ENCODE results near the gene MILR1. TPM values are rescaled to one million over a fixed set of nuclear protein-coding genes. Genes with fewer than 3 reads are reported as not detected.
"Not testable (repeated sequence)": the region's sequence is repeated elsewhere in the genome, so short reads cannot be mapped to it uniquely, and the experiment has no call there.

Gene MILR1
- total RNA-seq, 1 experiment from 2014 or later = not detected

DNA sequence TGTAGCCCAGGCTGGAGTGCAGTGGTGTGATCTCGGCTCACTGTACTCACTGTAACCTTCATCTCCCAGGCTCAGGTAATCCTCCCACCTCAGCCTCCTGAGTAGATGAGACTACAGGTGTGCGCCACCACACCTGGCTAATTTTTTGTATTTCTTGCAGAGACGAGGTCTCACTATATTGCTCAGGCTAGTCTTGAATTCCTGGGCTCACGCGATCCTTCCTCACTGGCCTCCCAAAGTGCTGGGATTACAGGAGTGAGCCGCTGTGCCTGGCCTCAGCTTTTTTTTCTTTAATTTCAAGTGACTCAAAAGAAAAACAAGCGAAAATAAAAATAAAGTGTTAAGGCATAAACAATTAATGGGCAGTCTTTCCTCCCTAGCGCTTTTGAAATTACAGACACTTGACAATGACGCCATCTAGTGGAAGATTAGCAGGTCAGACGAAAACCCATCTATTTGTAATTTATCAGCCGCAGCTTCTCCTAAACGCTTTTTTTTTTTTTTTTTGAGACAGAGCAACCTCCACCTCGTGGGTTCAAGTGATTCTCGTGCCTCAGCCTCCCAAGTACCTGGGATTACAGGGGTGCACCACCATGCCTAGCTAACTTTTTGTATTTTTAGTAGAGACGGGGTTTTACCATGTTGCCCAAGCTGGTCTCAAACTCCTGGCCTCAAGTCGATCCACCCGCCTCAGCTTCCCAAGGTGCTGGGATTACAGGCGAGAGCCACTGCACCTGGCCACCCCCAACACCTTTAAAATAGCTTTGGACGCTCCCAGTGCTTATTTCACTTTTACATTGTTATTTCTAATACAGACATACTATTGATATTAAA is 30.2 kb upstream of the MILR1 start:
- Histone ChIP-seq H3K27me3 (replicated peaks) (peaks cover 9% of the 10 kb centered on the region), H3K36me3 (no peaks in the 10 kb centered on the region), H3K4me1 (replicated peaks) (peaks cover 13% of the 10 kb centered on the region), H3K9me3 (replicated peaks) (no peaks in the 10 kb centered on the region), H3K4me3 (no peak overlapping the region), H3K27ac (no peak overlapping the region)
- peak in 1 of 2 experiments; percentile 73 for DNase-seq (ENCODE audit: low read depth in 1 of 2, low spot score in 2 of 2)

DNA sequence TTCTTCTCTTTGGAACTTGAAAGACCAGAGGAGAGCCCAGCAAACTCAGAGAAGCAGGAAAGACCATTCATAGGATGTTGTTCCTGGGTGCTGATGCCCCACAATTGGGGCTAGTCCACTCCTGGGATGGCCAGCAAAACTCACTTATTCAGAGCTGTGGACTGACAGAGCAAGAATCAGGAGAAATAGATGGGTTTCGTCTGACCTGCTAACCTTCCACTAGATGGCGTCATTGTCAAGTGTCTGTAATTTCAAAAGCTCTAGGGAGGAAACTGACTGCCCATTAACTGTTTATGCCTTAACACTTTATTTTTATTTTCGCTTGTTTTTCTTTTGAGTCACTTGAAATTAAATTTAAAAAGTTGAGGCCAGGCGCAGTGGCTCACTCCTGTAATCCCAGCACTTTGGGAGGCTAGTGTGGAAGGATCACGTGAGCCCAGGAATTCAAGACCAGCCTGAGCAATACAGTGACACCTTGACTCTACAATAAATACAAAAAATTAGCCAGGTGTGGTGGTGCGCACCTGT is 28.7 kb upstream of the MILR1 start:
- no peak overlapping the region for H3K27ac ChIP-seq
- DNase-seq (ENCODE audit: low read depth in 1 of 2, low spot score in 2 of 2) = peak in 1 of 2 experiments; percentile 82
- peaks cover 9% of the 10 kb centered on the region for H3K27me3 ChIP-seq (replicated peaks)
- H3K9me3 ChIP-seq (replicated peaks) = no peaks in the 10 kb centered on the region
- H3K36me3 ChIP-seq = no peaks in the 10 kb centered on the region
- H3K4me3 ChIP-seq = no peak overlapping the region
- H3K4me1 ChIP-seq (replicated peaks) = peaks cover 24% of the 10 kb centered on the region

DNA sequence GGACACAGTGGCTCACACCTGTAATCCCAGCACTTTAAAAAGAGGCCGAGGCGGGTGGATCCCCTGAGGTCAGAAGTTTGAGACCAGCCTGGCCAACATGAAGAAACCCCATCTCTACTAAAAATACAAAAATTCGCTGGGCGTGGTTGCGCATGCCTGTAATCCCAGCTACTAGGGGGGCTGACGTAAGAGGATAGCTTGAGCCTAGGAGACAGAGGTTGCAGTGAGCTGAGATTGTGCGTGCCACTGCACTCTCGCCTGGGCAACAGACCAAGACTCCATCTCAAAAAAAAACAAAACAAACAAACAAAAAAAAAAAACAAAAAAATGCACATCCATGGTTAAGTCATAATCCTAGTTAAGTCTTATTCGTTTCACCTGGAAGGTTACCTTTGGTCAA is 26.8 kb upstream of the MILR1 start:
- H3K36me3 ChIP-seq; H3K27me3 ChIP-seq (replicated peaks); H3K4me3 ChIP-seq; H3K9me3 ChIP-seq (replicated peaks); DNase-seq (ENCODE audit: low read depth in 1 of 2, low spot score in 2 of 2); H3K27ac ChIP-seq: not testable (repeated sequence)
- H3K4me1 ChIP-seq (replicated peaks) = peaks cover 29% of the 10 kb centered on the region

DNA sequence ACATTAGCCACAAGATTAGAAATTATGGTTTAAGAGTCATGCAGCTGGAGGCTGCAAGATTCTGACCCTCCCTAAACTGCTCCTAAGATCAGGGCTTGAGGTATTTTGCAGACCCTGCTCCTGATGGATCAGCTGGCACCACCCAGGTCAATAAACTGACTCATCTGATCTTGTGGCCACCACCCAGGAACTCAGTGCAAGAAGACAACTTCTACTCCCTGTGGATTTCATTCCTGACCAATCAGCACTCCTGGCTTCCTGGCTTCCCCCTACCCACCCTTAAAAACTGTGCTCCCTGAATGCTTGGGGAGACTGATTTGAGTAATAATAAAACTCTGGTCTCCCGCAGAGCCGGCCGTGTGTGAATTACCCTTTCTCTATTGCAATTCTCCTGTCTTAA is 25.0 kb upstream of the MILR1 start:
- Histone ChIP-seq H3K9me3 (replicated peaks) (no peaks in the 10 kb centered on the region), H3K4me1 (replicated peaks) (peaks cover 25% of the 10 kb centered on the region), H3K36me3 (no peaks in the 10 kb centered on the region), H3K4me3 (no peak overlapping the region), H3K27ac (peak overlapping the region; percentile 39), H3K27me3 (replicated peaks) (no peaks in the 10 kb centered on the region)
- peak; percentile 45 to 66 for DNase-seq (ENCODE audit: low read depth in 1 of 2, low spot score in 2 of 2)

DNA sequence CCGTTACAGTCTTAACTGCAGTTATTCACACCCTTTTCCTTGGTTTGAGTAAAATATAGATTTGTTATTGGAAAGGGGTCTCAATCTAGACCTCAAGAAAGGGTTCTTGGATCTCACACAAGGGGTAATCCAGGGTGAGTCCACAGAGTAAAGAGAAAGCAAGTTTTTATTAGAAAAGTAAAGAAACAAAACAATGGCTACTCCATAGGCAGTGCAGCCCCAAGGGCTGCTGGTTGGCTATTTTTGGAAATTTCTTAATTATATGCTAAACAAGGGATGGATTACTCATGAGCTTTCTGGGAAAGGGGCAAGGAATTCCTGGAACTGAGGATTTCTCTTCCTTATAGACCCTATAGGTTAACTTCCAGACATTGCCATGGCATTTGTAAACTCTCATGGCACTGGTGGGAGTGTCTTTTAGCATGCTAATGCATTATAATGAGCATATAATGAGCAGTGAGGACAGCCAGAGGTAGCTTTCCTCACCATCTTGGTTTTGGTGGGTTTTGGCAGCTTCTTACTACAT is 24.5 kb upstream of the MILR1 start:
- no peak overlapping the region for H3K4me3 ChIP-seq
- no peaks in the 10 kb centered on the region for H3K9me3 ChIP-seq (replicated peaks)
- DNase-seq (ENCODE audit: low read depth in 1 of 2, low spot score in 2 of 2) = peak in 1 of 2 experiments; percentile 54
- H3K27ac ChIP-seq = peak overlapping the region; percentile 39
- H3K36me3 ChIP-seq = no peaks in the 10 kb centered on the region
- H3K4me1 ChIP-seq (replicated peaks) = peaks cover 25% of the 10 kb centered on the region
- no peaks in the 10 kb centered on the region for H3K27me3 ChIP-seq (replicated peaks)

DNA sequence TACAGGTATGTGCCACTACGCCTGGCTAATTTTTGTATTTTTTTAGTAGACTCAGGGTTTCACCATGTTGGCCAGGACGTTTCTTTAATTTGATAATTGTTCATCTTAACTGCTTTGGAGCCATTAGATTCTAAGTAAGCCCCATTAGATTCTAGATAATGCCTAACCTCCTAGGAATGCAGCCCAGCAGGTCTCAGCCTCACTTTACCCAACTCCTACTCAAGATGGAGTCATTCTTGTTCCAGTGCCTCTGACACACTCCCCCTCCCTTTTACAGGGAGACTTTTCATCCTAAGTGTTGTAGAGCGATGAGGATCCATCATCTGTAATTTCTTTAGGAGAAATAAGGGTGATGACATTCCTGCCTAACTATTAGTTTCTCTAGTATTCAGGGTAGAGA is 23.7 kb upstream of the MILR1 start:
- peaks cover 25% of the 10 kb centered on the region for H3K4me1 ChIP-seq (replicated peaks)
- H3K4me3 ChIP-seq = no peak overlapping the region
- no peak for DNase-seq (ENCODE audit: low read depth in 1 of 2, low spot score in 2 of 2)
- no peaks in the 10 kb centered on the region for H3K36me3 ChIP-seq
- no peak overlapping the region for H3K27ac ChIP-seq
- H3K9me3 ChIP-seq (replicated peaks) = no peaks in the 10 kb centered on the region
- H3K27me3 ChIP-seq (replicated peaks) = no peaks in the 10 kb centered on the region

DNA sequence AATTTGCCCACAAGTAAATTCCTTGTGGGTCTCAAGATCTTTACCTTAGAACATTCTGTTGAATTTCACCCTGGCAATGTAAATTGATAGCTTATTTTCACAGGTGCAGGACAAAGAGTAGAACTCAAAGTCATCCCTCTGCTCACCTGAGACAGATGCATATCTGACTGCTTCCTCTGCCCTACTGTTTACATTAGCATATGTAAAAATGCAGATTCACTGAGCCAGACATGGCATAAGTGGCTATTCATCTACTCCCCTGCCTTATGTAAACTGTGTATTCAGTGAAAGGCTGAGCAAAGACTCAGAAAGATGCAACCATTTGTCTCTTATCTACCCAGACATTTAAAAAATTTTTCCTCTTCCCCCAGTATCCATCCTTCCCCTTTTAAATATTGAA is 22.3 kb upstream of the MILR1 start:
- Histone ChIP-seq H3K36me3 (no peaks in the 10 kb centered on the region), H3K9me3 (replicated peaks) (no peaks in the 10 kb centered on the region), H3K27ac (no peak overlapping the region), H3K27me3 (replicated peaks) (no peaks in the 10 kb centered on the region), H3K4me3 (no peak overlapping the region), H3K4me1 (replicated peaks) (peaks cover 20% of the 10 kb centered on the region)
- DNase-seq (ENCODE audit: low read depth in 1 of 2, low spot score in 2 of 2) = no peak

DNA sequence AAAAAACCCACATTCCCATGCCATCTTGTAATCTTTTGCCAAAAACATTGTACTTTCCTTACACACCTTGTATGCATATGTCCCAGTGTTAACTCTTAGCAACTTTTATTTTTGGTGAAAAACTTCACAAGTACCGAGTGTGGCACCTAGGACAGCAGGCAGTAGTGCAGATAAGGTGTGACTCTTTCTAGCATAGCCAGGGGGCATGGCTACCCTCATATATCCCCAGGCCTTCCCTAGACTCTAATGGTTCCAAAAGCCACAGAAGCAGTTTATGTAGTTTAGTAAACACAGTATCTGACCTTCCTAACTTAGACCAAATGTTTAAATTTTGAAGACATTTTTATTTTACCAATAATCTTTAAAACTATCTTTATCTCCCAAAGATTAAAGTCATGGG is 20.5 kb upstream of the MILR1 start:
- Histone ChIP-seq H3K27ac (no peak overlapping the region), H3K4me1 (replicated peaks) (peaks cover 20% of the 10 kb centered on the region), H3K27me3 (replicated peaks) (no peaks in the 10 kb centered on the region; the same call in none of the 2 replicates), H3K9me3 (replicated peaks) (no peaks in the 10 kb centered on the region), H3K4me3 (no peak overlapping the region), H3K36me3 (no peaks in the 10 kb centered on the region)
- no peak for DNase-seq (ENCODE audit: low read depth in 1 of 2, low spot score in 2 of 2)

DNA sequence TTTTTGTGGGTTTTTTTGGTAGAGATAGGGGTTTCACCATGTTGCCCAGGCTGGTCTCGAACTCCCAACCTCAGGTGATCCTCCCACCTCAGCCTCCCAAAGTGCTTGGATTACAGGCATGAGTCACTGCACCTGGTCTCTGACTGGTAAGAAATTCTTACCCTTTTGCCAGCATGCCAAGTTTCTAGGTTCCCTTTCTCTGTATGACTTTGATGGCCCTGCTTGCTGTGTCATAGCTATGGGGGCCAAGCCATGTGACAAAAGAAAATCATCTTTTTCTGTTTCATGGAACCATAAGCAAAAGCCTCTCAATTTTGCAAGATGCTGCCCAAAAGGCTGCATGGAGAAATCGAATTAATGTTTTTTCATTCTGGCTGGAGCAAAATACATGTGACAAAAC is 18.9 kb upstream of the MILR1 start:
- not testable (repeated sequence) for H3K4me1 ChIP-seq (replicated peaks); H3K9me3 ChIP-seq (replicated peaks); H3K36me3 ChIP-seq; H3K27me3 ChIP-seq (replicated peaks); DNase-seq (ENCODE audit: low read depth in 1 of 2, low spot score in 2 of 2); H3K4me3 ChIP-seq; H3K27ac ChIP-seq

DNA sequence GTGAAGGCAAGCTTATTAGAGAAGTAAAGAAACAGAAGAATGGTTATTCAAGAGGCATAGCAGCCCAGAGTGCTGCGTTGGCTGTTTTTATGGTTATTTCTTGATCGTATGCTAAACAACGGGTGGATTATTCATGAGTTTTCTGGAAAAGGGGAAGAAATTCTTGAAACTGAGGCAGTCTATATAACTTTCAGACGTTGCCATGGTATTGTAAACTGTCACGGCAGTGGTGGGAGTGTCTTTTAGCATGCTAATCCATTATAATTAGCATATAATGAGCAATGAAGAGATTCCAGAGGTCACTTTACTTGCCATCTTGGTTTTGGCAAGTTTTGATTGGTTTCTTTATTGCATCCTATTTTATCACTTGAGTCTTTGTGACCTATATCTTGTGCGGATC is 17.4 kb upstream of the MILR1 start:
- no peaks in the 10 kb centered on the region for H3K9me3 ChIP-seq (replicated peaks)
- H3K4me3 ChIP-seq = no peak overlapping the region
- H3K27me3 ChIP-seq (replicated peaks) = no peaks in the 10 kb centered on the region; the same call in none of the 2 replicates
- peaks cover 5% of the 10 kb centered on the region; the same call in 1 of the 2 replicates for H3K4me1 ChIP-seq (replicated peaks)
- no peak overlapping the region for H3K27ac ChIP-seq
- DNase-seq (ENCODE audit: low read depth in 1 of 2, low spot score in 2 of 2) = no peak
- H3K36me3 ChIP-seq = no peaks in the 10 kb centered on the region

DNA sequence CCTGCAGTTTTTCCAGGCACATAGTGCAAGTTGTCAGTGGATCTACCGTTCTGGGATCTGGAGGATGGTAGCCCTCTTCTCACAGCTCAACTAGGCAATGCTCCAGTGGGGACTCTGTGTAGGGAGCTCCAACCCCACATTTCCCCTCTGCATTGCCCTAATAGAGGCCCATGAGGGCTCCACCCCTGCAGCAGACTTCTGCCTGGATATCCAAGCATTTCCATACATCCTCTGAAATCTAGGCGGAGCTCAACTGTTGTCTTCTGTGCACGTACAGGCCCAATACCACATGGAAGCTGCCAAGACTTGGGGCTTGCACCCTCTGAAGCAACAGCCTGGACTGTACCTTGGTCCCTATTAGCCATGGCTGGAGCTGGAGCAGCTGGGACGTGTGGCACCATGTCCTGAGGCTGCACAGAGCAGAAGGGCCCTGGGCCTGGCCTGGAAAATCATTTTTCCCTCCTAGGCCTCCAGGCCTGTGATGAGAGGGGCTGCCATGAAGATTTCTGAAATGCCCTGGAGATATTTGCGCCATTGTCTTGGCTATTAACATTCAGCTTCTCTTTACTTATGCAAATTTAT is 10.9 kb upstream of the MILR1 start:
- H3K36me3 ChIP-seq = no peaks in the 10 kb centered on the region
- H3K4me3 ChIP-seq = no peak overlapping the region
- no peak overlapping the region for H3K27ac ChIP-seq
- no peaks in the 10 kb centered on the region for H3K27me3 ChIP-seq (replicated peaks)
- H3K4me1 ChIP-seq (replicated peaks) = peaks cover 16% of the 10 kb centered on the region
- H3K9me3 ChIP-seq (replicated peaks) = peaks cover 28% of the 10 kb centered on the region
- no peak for DNase-seq (ENCODE audit: low read depth in 1 of 2, low spot score in 2 of 2)

DNA sequence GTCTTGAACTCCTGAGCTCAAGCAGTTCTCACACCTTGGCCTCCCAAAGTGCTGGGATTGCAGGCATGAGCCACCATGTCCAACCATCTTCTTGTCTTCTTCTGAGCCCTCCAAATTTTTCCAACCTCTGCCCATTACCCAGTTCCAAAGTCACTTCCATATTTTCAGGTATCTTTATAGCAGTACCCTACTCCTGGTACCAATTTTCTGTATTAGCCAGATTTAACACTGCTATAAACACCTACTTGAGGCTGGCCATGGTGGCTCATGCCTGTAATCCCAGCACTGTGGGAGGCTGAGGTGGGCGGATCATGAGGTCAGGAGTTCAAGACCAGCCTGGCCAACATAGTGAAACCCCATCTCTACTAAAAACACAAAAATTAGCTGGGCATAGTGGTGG is 9.4 kb upstream of the MILR1 start:
- not testable (repeated sequence) for H3K4me3 ChIP-seq; H3K27ac ChIP-seq; H3K36me3 ChIP-seq; H3K27me3 ChIP-seq (replicated peaks); DNase-seq (ENCODE audit: low read depth in 1 of 2, low spot score in 2 of 2)
- Histone ChIP-seq H3K4me1 (replicated peaks) (peaks cover 19% of the 10 kb centered on the region), H3K9me3 (replicated peaks) (peaks cover 28% of the 10 kb centered on the region)

DNA sequence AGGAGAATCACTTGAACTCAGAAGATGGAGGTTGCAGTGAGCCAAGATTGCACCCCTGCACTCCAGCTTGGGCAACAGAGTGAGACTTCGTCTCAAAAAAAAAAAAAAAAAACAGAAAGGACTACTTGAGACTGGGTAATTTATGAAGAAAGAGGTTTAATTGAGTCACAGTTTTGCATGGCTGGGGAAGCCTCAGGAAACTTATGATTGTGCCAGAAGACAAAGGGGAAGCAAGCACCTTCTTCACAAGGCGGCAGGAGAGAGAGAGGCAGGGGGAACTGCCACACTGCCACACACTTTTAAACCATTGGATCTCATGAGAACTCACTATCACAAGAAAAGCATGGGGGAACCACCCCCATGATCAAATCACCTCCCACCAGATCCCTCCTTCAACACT is 9.0 kb upstream of the MILR1 start:
- no peaks in the 10 kb centered on the region for H3K27me3 ChIP-seq (replicated peaks)
- H3K27ac ChIP-seq = no peak overlapping the region
- DNase-seq (ENCODE audit: low read depth in 1 of 2, low spot score in 2 of 2) = no peak
- peaks cover 28% of the 10 kb centered on the region for H3K9me3 ChIP-seq (replicated peaks)
- H3K36me3 ChIP-seq = no peaks in the 10 kb centered on the region
- no peak overlapping the region for H3K4me3 ChIP-seq
- H3K4me1 ChIP-seq (replicated peaks) = peaks cover 19% of the 10 kb centered on the region

Measured in SJSA1 (cell line).